ENCODE data around the gene ZNF524. TPM values are rescaled to one million over a fixed set of nuclear protein-coding genes. Genes with fewer than 3 reads are reported as not detected.
A peak's percentile ranks its signal among the peaks of the same experiment; 100 is the strongest.

Gene ZNF524
- polyA plus RNA-seq, 1 donor from 2014 or later, result 49.6 TPM

DNA sequence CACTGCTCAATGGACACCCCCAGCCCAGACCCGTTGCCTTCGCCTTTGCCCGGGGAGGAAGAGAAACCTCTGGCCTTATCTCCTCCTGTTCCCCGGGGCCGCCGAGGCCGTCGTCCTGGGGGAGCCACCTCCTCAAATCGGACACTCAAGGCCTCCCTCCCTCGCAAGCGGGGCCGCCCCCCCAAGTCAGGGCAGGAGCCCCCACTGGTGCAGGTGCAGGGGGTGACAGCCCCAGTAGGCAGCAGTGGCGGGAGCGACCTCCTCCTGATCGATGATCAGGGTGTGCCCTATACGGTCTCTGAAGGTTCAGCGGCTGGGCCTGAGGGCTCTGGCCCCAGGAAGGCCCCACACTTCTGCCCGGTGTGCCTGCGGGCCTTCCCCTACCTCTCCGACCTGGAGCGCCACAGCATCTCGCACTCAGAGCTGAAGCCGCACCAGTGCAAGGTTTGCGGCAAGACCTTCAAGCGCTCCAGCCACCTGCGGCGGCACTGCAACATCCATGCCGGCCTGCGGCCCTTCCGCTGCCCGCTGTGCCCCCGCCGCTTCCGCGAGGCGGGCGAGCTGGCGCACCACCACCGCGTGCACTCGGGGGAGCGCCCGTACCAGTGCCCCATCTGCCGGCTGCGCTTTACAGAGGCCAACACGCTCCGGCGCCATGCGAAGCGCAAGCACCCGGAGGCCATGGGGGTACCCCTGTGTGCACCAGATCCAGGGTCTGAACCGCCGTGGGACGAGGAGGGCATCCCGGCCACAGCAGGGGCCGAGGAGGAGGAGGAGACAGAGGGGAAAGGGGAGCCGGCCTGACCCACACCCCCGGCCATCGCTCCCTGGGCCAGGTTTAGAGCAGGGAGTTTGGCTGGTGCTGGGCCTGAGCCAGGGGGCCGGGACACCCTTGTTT is 2.3 kb downstream of the ZNF524 start:
- peaks cover 3% of the 10 kb centered on the region for H3K36me3 Mint-ChIP-seq
- peaks cover 8 to 30% (median 27%) of the 10 kb centered on the region in 3 donors for H3K4me1 Mint-ChIP-seq
- H3K27me3 Mint-ChIP-seq, result no peaks in the 10 kb centered on the region
- H3K4me3 Mint-ChIP-seq, result peak overlapping the region in 2 of 4 donors; percentile 16 to 93
- peaks cover 0 to 5% (median 0%) of the 10 kb centered on the region in 3 donors for H3K9me3 Mint-ChIP-seq
- H3K27ac Mint-ChIP-seq, result peak overlapping the region in 1 of 3 donors; percentile 89

GRCh38 chr19:55603115-55603514 is 3.0 kb downstream of the ZNF524 start:
- Mint-ChIP-seq H3K36me3 (peaks cover 3% of the 10 kb centered on the region), H3K27ac (peak overlapping the region in 2 of 3 donors; percentile 11 to 47), H3K27me3 (no peaks in the 10 kb centered on the region), H3K4me1 (peaks cover 13 to 34% (median 34%) of the 10 kb centered on the region in 3 donors), H3K4me3 (peak overlapping the region in 2 of 4 donors; percentile 47 to 72), H3K9me3 (peaks cover 0 to 5% (median 0%) of the 10 kb centered on the region in 3 donors)

- Mint-ChIP-seq H3K9me3 (peaks cover 0 to 2% (median 0%) of the 10 kb centered on the region in 3 donors), H3K27me3 (no peaks in the 10 kb centered on the region), H3K36me3 (no peaks in the 10 kb centered on the region), H3K4me1 (peaks cover 13 to 36% (median 35%) of the 10 kb centered on the region in 3 donors), H3K4me3 (peak overlapping the region in 3 of 4 donors; percentile 9 to 93 (median 47)), H3K27ac (peak overlapping the region in 2 of 3 donors; percentile 47 to 91)
These were observed 3.6 kb downstream of the ZNF524 start for GRCh38 chr19:55603581-55604292.

- no peaks in the 10 kb centered on the region for H3K9me3 Mint-ChIP-seq
- H3K4me3 Mint-ChIP-seq, result peak overlapping the region; percentile 85 to 96 (median 90)
- no peaks in the 10 kb centered on the region for H3K27me3 Mint-ChIP-seq
- no peaks in the 10 kb centered on the region for H3K36me3 Mint-ChIP-seq
- peaks cover 17 to 40% (median 33%) of the 10 kb centered on the region in 3 donors for H3K4me1 Mint-ChIP-seq
- peak overlapping the region; percentile 91 to 93 (median 92) for H3K27ac Mint-ChIP-seq
These were observed 5.1 kb downstream of the ZNF524 start for GRCh38 chr19:55605207-55605636.

- H3K36me3 Mint-ChIP-seq, result no peaks in the 10 kb centered on the region
- H3K27me3 Mint-ChIP-seq, result no peaks in the 10 kb centered on the region
- peaks cover 17 to 43% (median 37%) of the 10 kb centered on the region in 3 donors for H3K4me1 Mint-ChIP-seq
- H3K27ac Mint-ChIP-seq, result peak within 1 kb of the TSS; percentile 91 to 95 (median 93)
- peak within 1 kb of the TSS; percentile 87 to 99 (median 96) for H3K4me3 Mint-ChIP-seq
- H3K9me3 Mint-ChIP-seq, result no peaks in the 10 kb centered on the region
These were observed 5.8 kb downstream of the ZNF524 start, which contains the start of gene ZNF865 for GRCh38 chr19:55605637-55606470. ZNF865 (plus strand) TSS chr19:55605647; CDS start chr19:55613619, 7,972 bp downstream.

GRCh38 chr19:55606471-55606787 is 6.3 kb downstream of the ZNF524 start:
- Mint-ChIP-seq H3K4me3 (peak overlapping the region; percentile 87 to 99 (median 96)), H3K27me3 (no peaks in the 10 kb centered on the region), H3K4me1 (peaks cover 13 to 43% (median 37%) of the 10 kb centered on the region in 3 donors), H3K36me3 (no peaks in the 10 kb centered on the region), H3K9me3 (no peaks in the 10 kb centered on the region), H3K27ac (peak overlapping the region; percentile 91 to 95 (median 93))

GRCh38 chr19:55606817-55607216 is 6.7 kb downstream of the ZNF524 start:
- Mint-ChIP-seq H3K4me3 (peak overlapping the region in 3 of 4 donors; percentile 45 to 87 (median 61)), H3K27me3 (no peaks in the 10 kb centered on the region), H3K36me3 (no peaks in the 10 kb centered on the region), H3K4me1 (peaks cover 13 to 44% (median 38%) of the 10 kb centered on the region in 3 donors), H3K9me3 (no peaks in the 10 kb centered on the region), H3K27ac (peak overlapping the region; percentile 84 to 93 (median 91))

GRCh38 chr19:55609326-55609725 is 9.2 kb downstream of the ZNF524 start:
- no peaks in the 10 kb centered on the region for H3K9me3 Mint-ChIP-seq
- no peak overlapping the region for H3K27ac Mint-ChIP-seq
- no peaks in the 10 kb centered on the region for H3K27me3 Mint-ChIP-seq
- no peaks in the 10 kb centered on the region for H3K36me3 Mint-ChIP-seq
- H3K4me1 Mint-ChIP-seq, result peaks cover 20 to 54% (median 41%) of the 10 kb centered on the region in 3 donors
- no peak overlapping the region for H3K4me3 Mint-ChIP-seq

DNA sequence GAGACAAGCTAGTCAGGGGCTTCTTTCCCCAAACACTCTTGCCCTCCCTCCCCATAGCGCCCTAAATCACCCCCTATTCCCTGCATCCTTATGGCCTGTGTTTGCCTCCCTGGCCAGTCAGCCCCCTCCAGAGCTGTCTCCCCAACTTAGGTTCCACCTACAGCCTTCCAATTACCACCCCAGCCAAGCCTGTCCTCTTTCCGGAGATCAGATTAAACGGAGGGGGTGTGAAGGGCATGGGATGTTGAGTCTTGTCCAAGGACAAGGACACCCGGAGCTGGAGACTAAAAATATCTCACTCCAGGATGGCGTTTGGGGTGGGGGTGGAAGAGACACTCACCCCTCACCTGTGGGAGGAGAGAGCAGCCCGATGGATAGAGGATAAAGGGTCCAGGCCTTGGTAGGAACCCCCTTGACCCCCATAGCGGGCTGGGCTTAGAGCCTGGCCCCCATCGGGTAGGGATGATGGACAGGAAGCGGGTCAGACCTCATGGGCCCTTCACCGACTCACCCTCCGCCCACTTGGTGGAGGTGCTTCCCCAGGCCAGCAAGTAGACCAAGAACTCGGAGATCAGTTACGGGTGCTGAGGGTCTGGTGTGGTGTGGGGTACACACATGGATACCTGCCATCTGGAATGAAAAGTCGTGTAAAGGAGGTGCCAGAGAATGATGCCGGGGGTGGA is 11.4 kb downstream of the ZNF524 start:
- Mint-ChIP-seq H3K4me1 (peaks cover 20 to 43% (median 31%) of the 10 kb centered on the region in 3 donors), H3K27me3 (no peaks in the 10 kb centered on the region), H3K36me3 (no peaks in the 10 kb centered on the region), H3K9me3 (no peaks in the 10 kb centered on the region), H3K4me3 (peak overlapping the region in 1 of 4 donors; percentile 54), H3K27ac (peak overlapping the region in 1 of 3 donors; percentile 59)

GRCh38 chr19:55611983-55612645 is 12.0 kb downstream of the ZNF524 start:
- H3K4me1 Mint-ChIP-seq, result peaks cover 15 to 37% (median 26%) of the 10 kb centered on the region in 3 donors

DNA sequence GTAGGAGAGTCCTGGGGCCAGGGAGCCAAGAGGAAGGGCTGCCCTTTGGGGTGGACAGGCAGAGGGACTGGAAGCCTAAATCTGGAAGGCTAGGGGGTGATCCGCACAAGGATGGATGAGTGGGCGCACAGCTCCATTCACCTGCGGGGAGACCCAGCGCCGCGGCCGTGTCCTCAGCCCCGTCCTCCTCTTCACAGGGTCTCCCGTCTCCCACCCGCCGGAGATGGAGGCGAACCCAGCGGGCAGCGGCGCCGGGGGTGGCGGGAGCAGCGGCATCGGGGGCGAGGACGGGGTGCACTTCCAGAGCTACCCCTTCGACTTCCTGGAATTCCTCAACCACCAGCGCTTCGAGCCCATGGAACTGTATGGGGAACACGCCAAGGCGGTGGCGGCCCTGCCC is 13.3 kb downstream of the ZNF524 start:
- no peaks in the 10 kb centered on the region for H3K36me3 Mint-ChIP-seq
- H3K9me3 Mint-ChIP-seq, result no peaks in the 10 kb centered on the region
- H3K4me3 Mint-ChIP-seq, result no peak overlapping the region
- H3K27ac Mint-ChIP-seq, result no peak overlapping the region
- H3K27me3 Mint-ChIP-seq, result no peaks in the 10 kb centered on the region
- peaks cover 11 to 32% (median 16%) of the 10 kb centered on the region in 3 donors for H3K4me1 Mint-ChIP-seq

More at GRCh38 chr19:55611983-55612645, 12.0 kb downstream of the ZNF524 start:
- no peaks in the 10 kb centered on the region for H3K9me3 Mint-ChIP-seq
- H3K36me3 Mint-ChIP-seq, result no peaks in the 10 kb centered on the region
- peak overlapping the region in 1 of 3 donors; percentile 59 for H3K27ac Mint-ChIP-seq
- H3K4me3 Mint-ChIP-seq, result peak overlapping the region in 3 of 4 donors; percentile 10 to 54 (median 46)
- no peaks in the 10 kb centered on the region for H3K27me3 Mint-ChIP-seq

DNA sequence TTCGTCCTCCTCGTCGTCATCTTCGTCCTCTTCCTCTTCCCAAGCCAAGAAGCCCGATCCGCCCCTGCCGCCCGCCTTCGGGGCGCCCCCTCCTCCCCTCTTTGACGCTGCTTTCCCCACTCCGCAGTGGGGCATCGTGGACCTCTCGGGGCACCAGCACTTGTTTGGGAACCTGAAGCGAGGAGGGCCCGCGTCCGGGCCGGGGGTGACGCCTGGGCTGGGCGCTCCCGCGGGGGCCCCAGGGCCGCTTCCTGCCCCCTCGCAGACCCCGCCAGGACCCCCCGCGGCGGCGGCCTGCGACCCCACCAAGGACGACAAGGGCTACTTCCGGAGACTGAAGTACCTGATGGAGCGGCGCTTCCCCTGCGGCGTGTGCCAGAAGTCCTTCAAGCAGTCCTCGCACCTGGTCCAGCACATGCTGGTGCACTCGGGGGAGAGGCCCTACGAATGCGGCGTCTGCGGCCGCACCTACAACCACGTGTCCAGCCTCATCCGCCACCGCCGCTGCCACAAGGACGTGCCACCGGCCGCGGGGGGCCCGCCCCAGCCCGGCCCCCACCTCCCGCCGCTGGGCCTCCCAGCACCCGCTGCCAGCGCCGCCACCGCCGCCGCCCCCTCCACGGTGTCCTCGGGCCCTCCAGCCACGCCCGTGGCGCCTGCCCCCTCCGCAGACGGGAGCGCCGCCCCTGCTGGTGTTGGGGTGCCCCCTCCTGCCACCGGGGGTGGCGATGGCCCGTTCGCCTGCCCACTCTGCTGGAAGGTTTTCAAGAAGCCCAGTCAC is 14.0 kb downstream of the ZNF524 start:
- Mint-ChIP-seq H3K36me3 (no peaks in the 10 kb centered on the region), H3K4me3 (no peak overlapping the region), H3K4me1 (peaks cover 11 to 29% (median 13%) of the 10 kb centered on the region in 3 donors), H3K27me3 (no peaks in the 10 kb centered on the region), H3K27ac (no peak overlapping the region), H3K9me3 (no peaks in the 10 kb centered on the region)

Measured in IgD-negative memory B cell (primary cell).